Endodermal cell (in vitro differentiated cells): Measurements from ENCODE around the gene ULBP2. TPM values are rescaled to one million over a fixed set of nuclear protein-coding genes. Genes with fewer than 3 reads are reported as not detected.
A peak's percentile ranks its signal among the peaks of the same experiment; 100 is the strongest.

Source experiments
- DNase-seq: peaks from one replicate; pipeline ENCODE4 v3.0.0-alpha.2; 2017
- H3K27ac ChIP-seq: 2 replicates; pipeline ENCODE4 v1.5.1; 2013; ENCODE audit warnings: mild to moderate bottlenecking, low read depth, low read length, moderate library complexity
- H3K27me3 ChIP-seq: 2 replicates; pipeline ENCODE4 v1.6.1; 2013; ENCODE audit warnings: mild to moderate bottlenecking, low read length, moderate library complexity; ENCODE audit not compliant: insufficient read depth, control insufficient read depth, poor library complexity, severe bottlenecking
- H3K36me3 ChIP-seq: 2 replicates; pipeline ENCODE4 v1.7.0; 2013; ENCODE audit warnings: mild to moderate bottlenecking, low read length, moderate library complexity; ENCODE audit not compliant: control insufficient read depth, insufficient read depth
- H3K4me1 ChIP-seq: one replicate; pipeline ENCODE4 v1.7.0; 2013; ENCODE audit warnings: low read length; ENCODE audit not compliant: control insufficient read depth, insufficient read depth
- H3K4me3 ChIP-seq: 2 replicates; pipeline ENCODE4 v1.5.1; 2013; ENCODE audit warnings: mild to moderate bottlenecking, low read length, moderate library complexity
- H3K9ac ChIP-seq: 2 replicates; pipeline ENCODE4 v1.6.1; 2013; ENCODE audit warnings: mild to moderate bottlenecking, low read length, moderate library complexity; ENCODE audit not compliant: poor library complexity, severe bottlenecking; ENCODE audit errors: extremely low read depth
- H3K9me3 ChIP-seq: 2 replicates; pipeline ENCODE4 v1.6.1; 2013; ENCODE audit warnings: mild to moderate bottlenecking, low read length, moderate library complexity; ENCODE audit not compliant: control insufficient read depth
- H3K27ac Mint-ChIP-seq: 2 replicates; pipeline ENCODE4 v1.8.0; 2020; ENCODE audit warnings: mixed read lengths
- H3K27me3 Mint-ChIP-seq: 2 replicates; pipeline ENCODE4 v1.8.0; 2021; ENCODE audit warnings: mild to moderate bottlenecking, mixed read lengths; ENCODE audit not compliant: insufficient read depth
- H3K36me3 Mint-ChIP-seq: 2 replicates; pipeline ENCODE4 v1.8.0; 2020; ENCODE audit warnings: low read depth, mixed read lengths
- H3K4me1 Mint-ChIP-seq: 2 replicates; pipeline ENCODE4 v1.8.0; 2020; ENCODE audit warnings: mixed read lengths
- H3K4me3 Mint-ChIP-seq: 2 replicates; pipeline ENCODE4 v1.8.0; 2020; ENCODE audit warnings: mild to moderate bottlenecking, moderate library complexity, mixed read lengths
- H3K9me3 Mint-ChIP-seq: 2 replicates; pipeline ENCODE4 v1.8.0; 2020; ENCODE audit warnings: mild to moderate bottlenecking, mixed read lengths
- CTCF ChIP-seq: fragments of 200-600 bp; sonication (generic); conservative IDR thresholded peaks from 2 replicates; pipeline ENCODE4 v1.5.0; 2021; ENCODE audit warnings: antibody characterized with exemption, mild to moderate bottlenecking
- WGBS, 2 experiments: methylation state at CpG; one replicate each; pipeline versions ENCODE4 v1.1.5 to v1.1.7; 2013; ENCODE audit warnings: missing lambda C conversion rate in 2 of 2, mixed read lengths in 1 of 2; ENCODE audit not compliant: insufficient coverage in 1 of 2, insufficient read length in 1 of 2; 5-methylcytosine and 5-hydroxymethylcytosine counted together
- total RNA-seq, 2 donors: library from RNA; stranded (reverse); fragmentation: NEBNext Ultra II Directional in 1 of 2; extraction: Animal tissue kit (Norgen Biotek cat#: 25700) in 1 of 2; gene quantifications; 2 replicates in 1 of 2; 3 replicates in 1 of 2; pipeline ENCODE4 v1.2.1, GENCODE V29; 2021

The ULBP2 gene
- total RNA-seq, 2 donors from 2014 or later = 0.20 TPM; not detected in 1

DNA sequence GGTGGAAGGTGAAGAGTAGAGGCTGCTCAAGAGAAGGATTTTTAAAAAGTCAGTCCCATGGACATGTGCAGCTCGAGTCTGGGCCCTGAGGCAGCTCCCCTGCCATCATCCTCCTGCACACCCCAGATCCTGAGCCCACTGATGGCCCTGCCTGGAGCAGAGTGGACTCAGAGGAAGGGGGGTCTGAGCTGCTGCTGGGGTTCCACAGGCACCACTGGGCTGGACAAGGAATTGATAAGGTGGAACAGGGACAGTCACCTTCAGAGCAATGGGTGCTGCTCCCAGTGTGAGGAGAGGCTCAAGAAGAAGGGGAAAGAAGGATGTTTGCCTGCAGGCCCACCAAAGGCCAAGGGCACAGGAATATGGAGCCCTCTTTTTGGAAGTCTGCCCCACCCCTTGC is 6.2 kb downstream of the ULBP2 start:
- no peak overlapping the region for H3K27ac Mint-ChIP-seq
- Histone ChIP-seq H3K36me3 (no peaks in the 10 kb centered on the region), H3K27ac (no peak overlapping the region), H3K4me3 (no peak overlapping the region), H3K9ac (no peak overlapping the region), H3K4me1 (no peaks in the 10 kb centered on the region), H3K27me3 (peaks cover 76% of the 10 kb centered on the region), H3K9me3 (no peaks in the 10 kb centered on the region)
- peaks cover 85% of the 10 kb centered on the region for H3K27me3 Mint-ChIP-seq
- peak; percentile 16 for DNase-seq
- H3K9me3 Mint-ChIP-seq = no peaks in the 10 kb centered on the region
- H3K36me3 Mint-ChIP-seq = no peaks in the 10 kb centered on the region
- H3K4me1 Mint-ChIP-seq = no peaks in the 10 kb centered on the region
- H3K4me3 Mint-ChIP-seq = no peak overlapping the region
- no peak for TF ChIP-seq CTCF
- WGBS, 2 experiments = 56% methylated on average over 1 of the region's 1 CpG; no CpG with 5 or more reads in 1 of the 2 experiments

GRCh38 chr6:149948616-149949015 is 6.8 kb downstream of the ULBP2 start:
- 79 to 88% methylated on average over 5 of the region's 5 CpGs for WGBS, 2 experiments
- no peak overlapping the region for H3K4me3 Mint-ChIP-seq
- Histone ChIP-seq H3K27ac (no peak overlapping the region), H3K9ac (no peak overlapping the region), H3K36me3 (no peaks in the 10 kb centered on the region), H3K27me3 (peaks cover 76% of the 10 kb centered on the region), H3K4me3 (no peak overlapping the region), H3K9me3 (no peaks in the 10 kb centered on the region), H3K4me1 (no peaks in the 10 kb centered on the region)
- H3K27ac Mint-ChIP-seq = no peak overlapping the region
- H3K4me1 Mint-ChIP-seq = no peaks in the 10 kb centered on the region
- no peak for DNase-seq
- TF ChIP-seq CTCF = no peak
- no peaks in the 10 kb centered on the region for H3K9me3 Mint-ChIP-seq
- H3K27me3 Mint-ChIP-seq = peaks cover 85% of the 10 kb centered on the region
- no peaks in the 10 kb centered on the region for H3K36me3 Mint-ChIP-seq

DNA sequence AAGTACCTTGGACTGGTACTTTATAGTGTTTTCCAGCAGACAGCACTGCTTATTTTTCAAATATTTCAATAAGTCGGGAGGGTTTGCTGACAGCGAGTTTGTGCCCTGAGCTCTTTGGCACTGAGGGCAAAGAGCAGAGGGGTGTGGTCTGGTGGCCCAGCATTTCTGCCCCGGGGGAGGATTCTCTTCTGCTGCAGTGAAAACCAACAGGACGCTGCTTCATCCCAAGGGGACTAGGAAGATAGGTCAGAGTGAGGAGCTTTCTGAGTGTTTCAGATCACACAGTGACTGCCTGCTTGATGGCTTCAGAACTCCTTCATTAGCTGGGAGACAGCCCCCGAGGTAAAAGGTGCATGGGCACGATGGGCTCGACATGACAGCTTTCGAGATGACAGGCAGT is 8.6 kb downstream of the ULBP2 start:
- 55 to 66% methylated on average over 5 to 8 of the region's 8 CpGs for WGBS, 2 experiments
- Histone ChIP-seq H3K4me1 (no peaks in the 10 kb centered on the region), H3K36me3 (no peaks in the 10 kb centered on the region), H3K4me3 (no peak overlapping the region), H3K9me3 (no peaks in the 10 kb centered on the region), H3K27ac (no peak overlapping the region), H3K9ac (no peak overlapping the region), H3K27me3 (peaks cover 87% of the 10 kb centered on the region)
- DNase-seq = peak; percentile 7
- H3K27ac Mint-ChIP-seq = no peak overlapping the region
- peaks cover 2% of the 10 kb centered on the region for H3K4me1 Mint-ChIP-seq
- peaks cover 2% of the 10 kb centered on the region for H3K9me3 Mint-ChIP-seq
- no peak overlapping the region for H3K4me3 Mint-ChIP-seq
- H3K27me3 Mint-ChIP-seq = peaks cover 90% of the 10 kb centered on the region
- no peaks in the 10 kb centered on the region for H3K36me3 Mint-ChIP-seq
- no peak for TF ChIP-seq CTCF
